Measurements from ENCODE around the gene RALGAPB. TPM values are rescaled to one million over a fixed set of nuclear protein-coding genes. Genes with fewer than 3 reads are reported as not detected.
"Not testable (repeated sequence)": the region's sequence is repeated elsewhere in the genome, so short reads cannot be mapped to it uniquely, and the experiment has no call there.

Gene RALGAPB
- total RNA-seq, 1 donor from 2014 or later, result 34.5 TPM

DNA sequence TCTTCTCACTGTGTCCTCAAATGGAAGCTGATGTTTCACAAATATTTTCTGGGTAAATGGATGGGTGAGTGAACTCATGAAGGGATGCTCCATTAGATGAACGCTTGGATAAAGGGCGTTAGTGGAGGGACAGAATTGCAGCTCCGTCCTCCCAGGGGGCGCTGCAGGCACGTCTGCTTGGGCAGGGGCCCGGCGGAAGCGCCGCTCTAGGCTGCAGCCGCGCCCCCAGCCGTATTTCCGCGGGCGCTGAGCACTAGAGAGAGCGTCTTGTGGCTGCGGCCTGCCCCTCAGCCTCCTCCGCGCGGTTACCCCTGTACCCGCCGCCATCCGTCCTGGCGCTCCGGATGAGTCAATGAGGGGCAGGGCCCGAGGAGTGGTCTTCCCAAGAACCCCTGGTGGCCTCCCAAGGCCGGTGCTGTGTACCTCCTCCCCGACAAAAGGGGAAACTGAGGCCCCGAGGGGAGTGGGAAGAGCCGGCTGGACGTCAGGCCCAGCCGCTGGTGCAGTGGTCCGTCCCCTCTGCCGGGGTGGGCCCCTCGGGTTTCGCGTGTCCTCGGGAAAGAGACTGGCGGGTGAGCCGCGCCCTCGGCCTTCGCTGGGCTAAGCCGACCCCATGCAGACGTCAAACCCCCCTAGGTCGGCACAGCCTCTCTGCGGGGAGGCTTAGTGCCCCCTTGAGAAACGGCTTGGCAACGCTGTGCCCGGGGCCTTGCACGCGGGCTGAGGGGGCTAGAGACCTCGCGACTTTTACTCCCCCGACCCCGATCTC lies 26.0 kb upstream of the RALGAPB start:
- intact Hi-C loops (cut with micrococcal nuclease), result loop anchor here (1.0 kb wide), 3 partner anchors 11 to 413 kb away; partner anchors contain the start of genes RALGAPB, RPRD1B, SNHG17 and TTI1

DNA sequence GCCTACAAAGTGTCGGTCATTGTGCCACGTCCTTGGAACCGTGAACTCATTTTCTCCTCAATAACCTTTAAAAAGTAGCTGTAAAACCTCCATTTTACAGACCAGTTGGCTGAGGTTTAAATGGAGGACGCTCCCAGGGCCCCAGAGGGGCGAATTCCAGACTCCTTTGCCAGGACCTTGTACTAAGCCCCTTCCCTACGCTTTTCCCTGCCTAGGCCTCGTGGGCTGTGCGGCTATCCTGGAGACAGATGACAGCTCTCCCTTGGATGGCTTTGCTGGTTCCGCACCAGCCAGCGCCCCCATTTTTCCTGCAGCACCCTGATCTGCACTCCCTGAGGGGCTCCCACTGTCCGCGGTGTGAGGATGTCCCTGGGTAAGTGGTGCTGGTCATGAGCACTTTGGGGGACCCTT lies 25.4 kb upstream of the RALGAPB start:
- intact Hi-C loops (cut with micrococcal nuclease), result no loop called here

GRCh38 chr20:38447931-38448675 lies 24.5 kb upstream of the RALGAPB start:
- intact Hi-C loops (cut with micrococcal nuclease), result no loop called here

- intact Hi-C loops (cut with micrococcal nuclease), result no loop called here
Observed at GRCh38 chr20:38449046-38449445, 23.6 kb upstream of the RALGAPB start.

- intact Hi-C loops (cut with micrococcal nuclease), result no loop called here
Observed at GRCh38 chr20:38450412-38450975, 22.1 kb upstream of the RALGAPB start.

DNA sequence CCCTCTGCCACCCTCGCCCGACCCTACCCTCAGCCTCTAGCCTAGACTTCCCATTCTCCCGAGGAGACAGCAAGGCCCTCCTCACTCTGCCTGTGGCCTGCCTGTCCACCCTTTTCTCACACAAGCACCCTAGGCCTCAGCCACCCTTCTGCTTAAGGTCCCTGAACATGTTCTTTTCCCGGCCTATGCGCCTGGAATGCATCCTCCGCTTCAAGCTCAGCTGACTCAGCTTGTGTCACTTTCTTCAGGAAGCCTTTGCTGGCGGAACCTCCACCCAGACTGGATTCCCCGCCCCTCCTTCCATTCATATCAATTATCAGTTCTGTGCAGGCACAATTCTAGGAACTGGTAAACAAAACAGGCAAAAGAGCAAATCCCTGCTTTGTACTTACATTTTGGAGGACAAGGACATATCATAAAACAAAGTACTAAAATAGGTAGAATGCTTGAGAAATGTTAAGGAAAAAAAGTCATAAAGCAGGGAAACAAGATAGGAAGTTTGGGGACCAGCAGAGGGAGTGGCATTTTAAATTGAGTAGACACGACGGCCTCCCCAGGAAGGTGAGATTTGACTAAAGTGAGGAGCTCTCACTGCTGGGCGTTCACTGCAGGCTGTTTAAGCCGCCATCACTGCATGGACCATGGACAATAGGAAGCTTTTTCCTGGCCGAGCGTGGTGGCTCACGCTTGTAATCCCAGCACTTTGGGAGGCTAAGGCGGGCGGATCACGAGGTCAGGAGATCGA lies 19.6 kb upstream of the RALGAPB start:
- intact Hi-C loops (cut with micrococcal nuclease), result no loop called here

DNA sequence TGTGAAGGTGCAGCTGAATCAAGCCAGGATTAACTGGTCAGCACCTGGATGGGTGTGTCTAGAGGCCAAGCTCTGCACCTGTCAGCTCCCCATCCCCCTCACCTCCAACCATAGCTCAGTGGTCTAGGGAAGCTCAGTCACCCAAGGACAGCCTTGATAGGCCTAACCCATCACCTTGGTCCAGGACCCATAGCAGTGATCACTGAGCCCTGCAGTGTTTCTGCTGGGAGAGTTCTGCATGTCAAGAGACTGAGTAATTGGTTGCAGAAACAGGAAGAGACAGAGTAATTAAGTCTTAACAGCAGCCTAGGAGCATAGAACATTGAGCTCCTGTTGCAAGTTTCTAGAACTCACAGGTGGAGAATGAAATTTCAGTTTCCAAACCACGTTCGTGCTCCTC lies 18.7 kb upstream of the RALGAPB start:
- intact Hi-C loops (cut with micrococcal nuclease), result no loop called here

- intact Hi-C loops (cut with micrococcal nuclease), result no loop called here
Observed at GRCh38 chr20:38454556-38455473, 17.8 kb upstream of the RALGAPB start.

GRCh38 chr20:38458314-38458713 lies 14.3 kb upstream of the RALGAPB start:
- intact Hi-C loops (cut with micrococcal nuclease), result no loop called here

DNA sequence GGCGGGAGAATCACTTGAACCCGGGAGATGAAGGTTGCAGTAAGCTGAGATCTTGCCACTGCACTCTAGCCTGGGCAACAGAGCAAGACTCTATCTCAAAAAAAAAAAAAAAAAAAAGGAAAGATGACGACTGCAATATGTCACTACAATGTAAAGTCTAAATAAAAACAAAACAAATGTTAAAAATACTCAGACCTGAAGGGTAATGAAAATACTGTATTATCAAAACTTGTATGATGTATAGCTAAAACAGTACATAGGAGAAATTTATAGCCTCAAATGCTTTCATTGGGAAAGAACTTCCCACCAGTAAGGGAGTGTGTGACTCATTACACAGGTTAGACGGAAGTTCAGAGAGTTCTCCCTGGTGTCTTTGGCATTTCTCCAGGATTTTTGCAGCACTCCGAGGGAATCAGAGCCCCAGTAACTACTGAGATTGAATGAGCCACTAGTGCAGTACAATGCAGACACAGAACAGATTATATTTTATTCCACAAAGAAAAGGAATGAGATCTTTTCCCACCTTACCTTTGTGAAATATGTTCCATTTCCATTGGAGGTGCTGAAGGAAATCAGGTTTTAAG lies 12.5 kb upstream of the RALGAPB start:
- intact Hi-C loops (cut with micrococcal nuclease), result no loop called here

- intact Hi-C loops (cut with micrococcal nuclease), result not testable (repeated sequence)
Observed at GRCh38 chr20:38460631-38461030, 12.0 kb upstream of the RALGAPB start.

GRCh38 chr20:38461167-38461566 lies 11.5 kb upstream of the RALGAPB start:
- intact Hi-C loops (cut with micrococcal nuclease), result not testable (repeated sequence)

DNA sequence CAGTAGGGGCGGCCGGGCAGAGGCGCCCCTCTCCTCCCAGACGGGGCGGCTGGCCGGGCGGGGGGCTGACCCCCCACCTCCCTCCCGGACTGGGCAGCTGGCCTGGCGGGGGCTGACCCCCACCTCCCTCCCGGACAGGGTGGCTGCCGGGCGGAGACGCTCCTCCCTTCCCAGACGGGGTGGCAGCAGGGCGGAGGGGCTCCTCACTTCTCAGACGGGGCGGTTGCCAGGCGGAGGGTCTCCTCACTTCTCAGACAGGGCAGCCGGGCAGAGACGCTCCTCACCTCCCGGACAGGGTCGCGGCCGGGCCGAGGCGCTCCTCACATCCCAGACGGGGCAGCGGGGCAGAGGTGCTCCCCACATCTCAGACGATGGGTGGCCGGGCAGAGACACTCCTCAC lies 11.1 kb upstream of the RALGAPB start:
- intact Hi-C loops (cut with micrococcal nuclease), result not testable (repeated sequence)

- intact Hi-C loops (cut with micrococcal nuclease), result no loop called here
Observed at GRCh38 chr20:38466171-38466570, 6.5 kb upstream of the RALGAPB start.

GRCh38 chr20:38466983-38467382 lies 5.7 kb upstream of the RALGAPB start:
- intact Hi-C loops (cut with micrococcal nuclease), result no loop called here

GRCh38 chr20:38471245-38471644 lies 1.4 kb upstream of the RALGAPB start:
- intact Hi-C loops (cut with micrococcal nuclease), result no loop called here

DNA sequence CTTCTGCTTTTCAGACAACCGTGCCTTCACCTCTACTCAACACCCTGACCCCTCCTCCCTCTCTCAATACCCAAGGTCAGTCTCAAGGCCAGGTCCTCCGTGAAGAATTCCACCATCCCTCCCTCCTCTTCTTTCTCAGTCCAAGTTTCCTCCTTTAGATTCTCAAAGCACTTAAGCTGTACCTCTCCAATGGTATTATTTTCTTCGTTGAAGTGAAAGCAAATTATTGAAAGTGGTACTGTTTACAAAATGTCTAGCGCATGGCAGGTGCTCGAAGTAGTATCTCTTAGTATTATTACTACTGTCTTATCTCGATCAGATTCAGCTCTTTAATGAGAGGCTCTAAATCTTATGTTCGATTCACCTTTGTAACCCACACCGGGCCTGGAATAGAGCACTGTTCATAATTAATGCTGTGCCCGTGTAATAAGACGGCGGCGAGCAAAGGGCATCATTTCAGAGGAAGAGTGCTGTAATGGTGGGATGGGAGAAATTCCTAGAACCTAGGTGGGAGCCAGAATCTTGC lies 593 bp upstream of the RALGAPB start:
- intact Hi-C loops (cut with micrococcal nuclease), result loop anchor here (1.0 kb wide), 1 partner anchor 26 kb away; no protein-coding TSS in a partner anchor

- intact Hi-C loops (cut with micrococcal nuclease), result no loop called here
Observed at GRCh38 chr20:38473367-38473795, 738 bp downstream of the RALGAPB start.

- intact Hi-C loops (cut with micrococcal nuclease), result no loop called here
Observed at GRCh38 chr20:38477747-38478146, 5.1 kb downstream of the RALGAPB start.

DNA sequence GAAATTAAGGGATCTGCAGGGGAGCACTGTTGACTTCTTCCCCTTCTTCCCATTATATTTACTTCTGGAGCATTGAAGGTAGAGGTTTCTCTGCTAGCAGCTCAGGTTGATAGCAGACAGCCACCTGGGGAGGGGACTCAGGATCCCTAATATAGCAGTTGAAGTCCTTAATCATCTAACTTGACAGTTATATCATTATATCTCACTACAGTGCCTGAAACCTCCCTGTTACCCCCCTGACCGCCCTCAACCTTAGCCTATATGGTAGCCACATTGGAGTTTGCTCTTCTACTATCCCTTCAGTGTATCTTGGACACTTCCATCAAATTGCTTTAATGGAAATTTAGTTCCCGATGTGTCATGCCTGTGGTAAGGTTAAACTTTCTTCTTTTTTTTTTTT lies 7.0 kb downstream of the RALGAPB start:
- intact Hi-C loops (cut with micrococcal nuclease), result no loop called here

All from T-helper 2 cell treated with Interferon-gamma antibody and Interleukin-4, amounts not matched to agents 100 ng/mL and 5 ng/mL, for 36 hours (primary cell).